ENCODE data around the gene ANKRD63. TPM values are rescaled to one million over a fixed set of nuclear protein-coding genes. Genes with fewer than 3 reads are reported as not detected.

Gene ANKRD63
- total and polyA plus RNA-seq, 9 of the 15 experiments (the other 6 are each of a cell fraction or from before 2014, with no cell fraction given), result 1.3 to 2.0 (median 1.8) TPM; not detected in 6

DNA sequence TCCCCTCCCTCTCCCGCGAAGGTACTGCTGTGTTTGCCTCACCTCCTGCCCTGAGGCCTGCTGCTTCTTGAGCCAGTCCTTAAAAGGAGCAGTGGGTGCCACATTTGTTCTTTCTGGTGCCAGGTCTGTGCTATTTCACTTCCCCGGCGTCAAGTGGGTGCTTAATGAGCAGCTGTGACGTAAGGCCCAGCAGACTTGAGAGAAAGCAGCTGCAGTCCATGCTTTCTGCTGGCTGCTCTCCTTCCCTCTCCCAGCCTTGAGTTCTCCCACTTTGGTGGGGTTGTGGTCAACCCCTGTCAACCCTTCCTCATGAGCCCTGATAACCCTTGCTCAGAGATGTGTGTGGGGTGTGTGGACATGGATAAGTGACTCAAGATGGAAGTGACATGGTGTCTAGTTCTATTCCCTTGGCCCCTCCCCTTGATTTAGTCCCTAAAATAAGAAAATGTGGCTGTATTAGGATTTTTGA, 47.5 kb upstream of the ANKRD63 start (continued):
- TF ChIP-seq ZBTB40 (IDR thresholded peaks at IDR 0.05) (0 out of 2 replicates have a peak, but pooled peaks have one; percentile 13), ZBTB40 (CRISPR knock-in tag; IDR thresholded peaks at IDR 0.05) (no peak), NCOR1 (IDR thresholded peaks at IDR 0.05) (peak; percentile 72), TCF3 (CRISPR knock-in tag; IDR thresholded peaks at IDR 0.05) (peak; percentile 94), SLC30A9 (CRISPR knock-in tag; IDR thresholded peaks at IDR 0.05) (no peak), SIN3B (IDR thresholded peaks at IDR 0.05; ENCODE audit: low read depth) (no peak), BDP1 (IDR thresholded peaks at IDR 0.05; ENCODE audit: insufficient read depth, insufficient read length) (no peak), E2F6 (IDR thresholded peaks at IDR 0.05; ENCODE audit: borderline replicate concordance in 1 of 2, extremely low read depth in 1 of 2, insufficient read depth in 1 of 2, insufficient read length in 1 of 2, low read depth in 1 of 2, low read length in 1 of 2, poor library complexity in 1 of 2, severe bottlenecking in 1 of 2) (peak; percentile 49 to 81), EZH2 (IDR thresholded peaks at IDR 0.05; ENCODE audit: borderline replicate concordance, low read depth, low read length) (no peak), XRCC4 (IDR thresholded peaks at IDR 0.05; ENCODE audit: extremely low read depth, insufficient read depth, insufficient read length) (no peak), TOE1 (IDR thresholded peaks at IDR 0.05; ENCODE audit: borderline replicate concordance) (no peak), TOE1 (CRISPR knock-in tag; IDR thresholded peaks at IDR 0.05; ENCODE audit: borderline replicate concordance, low read depth) (no peak), ZNF668 (CRISPR knock-in tag; IDR thresholded peaks at IDR 0.05) (no peak), HCFC1 (IDR thresholded peaks at IDR 0.05; ENCODE audit: low read depth, low read length) (no peak), ARNT (IDR thresholded peaks at IDR 0.05) (peak in 1 of 2 experiments; percentile 52; a peak in 1 of 4 replicates)
- TF ChIP-seq, protein P1, sequence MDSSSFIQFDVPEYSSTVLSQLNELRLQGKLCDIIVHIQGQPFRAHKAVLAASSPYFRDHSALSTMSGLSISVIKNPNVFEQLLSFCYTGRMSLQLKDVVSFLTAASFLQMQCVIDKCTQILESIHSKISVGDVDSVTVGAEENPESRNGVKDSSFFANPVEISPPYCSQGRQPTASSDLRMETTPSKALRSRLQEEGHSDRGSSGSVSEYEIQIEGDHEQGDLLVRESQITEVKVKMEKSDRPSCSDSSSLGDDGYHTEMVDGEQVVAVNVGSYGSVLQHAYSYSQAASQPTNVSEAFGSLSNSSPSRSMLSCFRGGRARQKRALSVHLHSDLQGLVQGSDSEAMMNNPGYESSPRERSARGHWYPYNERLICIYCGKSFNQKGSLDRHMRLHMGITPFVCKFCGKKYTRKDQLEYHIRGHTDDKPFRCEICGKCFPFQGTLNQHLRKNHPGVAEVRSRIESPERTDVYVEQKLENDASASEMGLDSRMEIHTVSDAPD (CRISPR knock-in tag; IDR thresholded peaks at IDR 0.05), result no peak

Data from K562 (cell line).